Measurements from ENCODE around the gene KTN1.

Gene KTN1

DNA sequence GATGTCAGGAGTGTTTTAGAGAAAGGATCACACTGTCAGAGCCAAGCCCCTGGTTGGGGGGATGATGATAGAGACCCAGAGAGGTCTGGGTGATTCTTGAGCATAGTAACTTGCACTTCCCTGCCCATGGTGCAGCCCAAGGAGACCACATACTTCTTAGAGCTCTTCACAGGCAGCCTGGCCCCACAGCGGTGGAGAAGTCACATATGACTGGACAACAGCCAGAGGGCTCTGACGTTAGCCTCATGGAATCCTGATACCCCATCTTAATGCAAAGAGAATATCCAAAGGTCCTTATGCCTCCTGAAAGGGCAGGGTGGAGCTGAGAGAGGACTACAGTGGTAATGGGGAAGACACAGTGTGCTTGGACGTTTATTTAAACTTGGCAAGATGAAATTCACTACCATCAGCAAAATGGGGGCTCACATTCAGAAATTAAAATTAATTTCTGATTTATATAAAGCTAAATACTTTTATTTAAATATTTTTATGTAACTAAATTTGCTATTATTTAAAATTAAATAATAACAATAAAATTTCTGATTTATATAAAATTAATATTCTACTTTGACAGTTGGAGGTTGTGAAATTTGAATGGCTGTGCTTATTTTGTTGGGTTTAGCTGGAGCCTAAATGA, 131.3 kb downstream of the KTN1 start:
- no peak for DNase-seq (ENCODE audit: low read depth in 2 of 2)

- no peak for DNase-seq (ENCODE audit: low read depth in 2 of 2)
Observed at GRCh38 chr14:55712491-55712890, 132.5 kb downstream of the KTN1 start.

DNA sequence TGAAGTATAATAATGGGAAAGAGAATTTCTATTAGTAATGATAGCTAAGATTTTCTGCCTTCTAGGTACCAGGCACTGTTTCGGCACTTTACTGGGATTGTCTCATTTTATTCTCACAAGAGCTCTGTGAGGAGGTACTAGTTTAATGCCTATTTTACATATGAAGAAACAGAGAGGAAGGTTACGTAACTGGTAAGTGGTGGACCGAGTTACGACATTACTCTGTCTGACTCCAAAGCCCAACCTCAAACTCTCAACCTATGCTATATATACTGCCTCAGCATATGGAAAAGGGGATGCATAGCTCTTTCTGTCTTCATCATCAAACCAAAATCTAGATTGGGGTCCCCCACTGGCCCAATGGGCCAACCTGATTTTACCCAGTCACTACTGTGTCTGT, 133.5 kb downstream of the KTN1 start:
- no peak for DNase-seq (ENCODE audit: low read depth in 2 of 2)

- DNase-seq (ENCODE audit: low read depth in 2 of 2), result no peak
Observed at GRCh38 chr14:55715889-55716288, 135.9 kb downstream of the KTN1 start.

- DNase-seq (ENCODE audit: low read depth in 2 of 2), result no peak
Observed at GRCh38 chr14:55717621-55718020, 137.6 kb downstream of the KTN1 start.

DNA sequence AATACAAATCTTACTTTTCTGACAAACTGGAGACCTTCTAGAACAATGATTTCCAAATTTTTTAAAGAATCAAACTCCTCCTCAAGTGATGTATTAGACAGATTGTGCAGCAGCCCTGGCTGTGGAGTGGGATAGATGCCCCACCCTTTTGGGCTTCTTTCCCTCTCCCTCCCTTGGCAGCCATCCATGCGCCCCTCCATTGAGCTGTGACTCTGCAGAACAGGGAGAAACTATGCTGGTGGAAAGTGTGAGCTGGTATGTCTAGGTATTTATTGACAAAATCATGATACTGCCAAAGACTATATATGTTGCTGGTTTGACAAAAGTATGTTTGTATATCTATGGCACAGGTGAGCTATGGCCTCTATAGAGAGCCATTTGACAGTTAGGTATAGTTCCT, 138.5 kb downstream of the KTN1 start:
- no peak for DNase-seq (ENCODE audit: low read depth in 2 of 2)

GRCh38 chr14:55720796-55721195, 140.8 kb downstream of the KTN1 start:
- no peak for DNase-seq (ENCODE audit: low read depth in 2 of 2)

DNA sequence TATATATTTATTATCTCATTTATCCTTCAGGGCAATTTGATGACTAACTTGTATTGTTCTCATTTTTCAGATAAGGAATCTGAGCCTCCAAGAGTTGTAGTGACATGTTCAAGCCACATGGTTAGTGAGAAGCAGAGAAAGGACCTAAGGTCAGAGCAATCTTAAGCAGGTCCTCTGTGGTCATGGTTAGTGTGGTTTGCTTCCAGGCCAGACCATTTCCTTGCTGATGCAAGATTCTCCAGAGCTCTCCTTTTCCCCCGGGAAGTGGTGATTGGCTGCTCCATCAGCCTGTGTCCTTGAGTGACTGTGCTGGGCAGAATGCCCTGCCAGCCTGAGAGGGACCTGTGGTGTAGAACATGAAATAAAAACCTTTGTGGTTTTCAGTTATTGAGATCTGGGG, 141.3 kb downstream of the KTN1 start:
- no peak for DNase-seq (ENCODE audit: low read depth in 2 of 2)

GRCh38 chr14:55722054-55722453, 142.0 kb downstream of the KTN1 start:
- DNase-seq (ENCODE audit: low read depth in 2 of 2), result no peak

GRCh38 chr14:55724736-55725135, 144.7 kb downstream of the KTN1 start:
- DNase-seq (ENCODE audit: low read depth in 2 of 2), result no peak

DNA sequence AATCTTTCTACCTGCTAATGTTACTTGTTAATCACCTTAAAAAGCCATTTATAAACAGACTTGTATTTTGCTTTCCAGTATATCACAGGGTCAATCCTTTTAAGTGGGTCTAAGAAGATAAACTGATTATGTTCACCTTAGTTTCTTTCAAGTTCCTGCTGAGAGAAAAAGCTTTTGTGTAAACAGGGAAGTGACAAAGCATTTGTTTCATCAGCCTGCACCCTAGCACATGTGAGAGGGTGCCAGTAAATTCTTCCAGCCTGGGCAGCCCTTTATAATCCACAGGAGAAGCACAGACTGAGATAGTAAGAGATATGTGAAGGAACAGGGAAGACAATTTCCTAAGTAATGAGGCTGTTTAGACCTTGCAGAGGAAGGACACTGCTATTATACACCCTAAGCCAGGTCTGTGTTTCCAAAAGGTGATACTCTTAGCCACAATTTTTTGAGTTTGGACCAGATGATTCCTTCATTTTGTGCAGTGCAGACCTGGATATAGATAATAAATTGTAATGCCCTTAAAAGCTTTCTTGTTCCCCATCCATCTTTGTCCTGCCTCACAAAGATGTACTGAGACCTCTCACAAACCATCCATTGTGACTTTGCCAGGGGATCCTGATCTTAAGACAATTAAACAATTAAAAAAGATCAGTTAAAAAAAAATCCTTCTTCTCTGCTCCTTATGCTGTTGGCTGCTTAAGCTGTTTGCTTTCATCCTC, 150.7 kb downstream of the KTN1 start:
- DNase-seq (ENCODE audit: low read depth in 2 of 2), result no peak

DNA sequence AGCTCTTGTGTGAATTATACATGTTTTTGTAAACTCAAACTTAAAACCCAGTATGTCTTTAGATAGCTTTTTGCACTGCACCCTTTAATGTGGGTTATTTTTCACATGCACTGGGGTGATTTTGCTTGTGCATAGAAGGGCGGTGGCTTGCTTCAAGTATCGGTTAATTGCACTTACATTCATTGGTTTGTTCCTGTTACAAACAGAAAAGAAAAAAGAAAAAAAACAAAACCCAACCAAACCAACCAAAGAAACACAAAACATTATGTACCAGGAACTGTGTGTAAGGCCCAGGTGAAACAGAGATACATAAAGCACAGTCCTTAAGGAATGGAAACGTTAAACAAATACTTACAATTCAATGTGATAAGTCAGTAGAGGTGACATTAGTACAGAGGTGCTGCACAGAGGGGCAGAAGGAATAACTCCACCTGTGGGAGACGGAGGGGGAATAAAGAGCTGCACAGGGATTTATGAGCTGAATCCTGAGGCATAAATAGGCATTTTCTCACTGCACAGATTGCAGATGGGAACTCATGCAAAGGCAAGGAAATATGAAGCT, 151.4 kb downstream of the KTN1 start:
- DNase-seq (ENCODE audit: low read depth in 2 of 2), result no peak

GRCh38 chr14:55731881-55732498, 152.0 kb downstream of the KTN1 start:
- DNase-seq (ENCODE audit: low read depth in 2 of 2), result peak; percentile 19 to 43

DNA sequence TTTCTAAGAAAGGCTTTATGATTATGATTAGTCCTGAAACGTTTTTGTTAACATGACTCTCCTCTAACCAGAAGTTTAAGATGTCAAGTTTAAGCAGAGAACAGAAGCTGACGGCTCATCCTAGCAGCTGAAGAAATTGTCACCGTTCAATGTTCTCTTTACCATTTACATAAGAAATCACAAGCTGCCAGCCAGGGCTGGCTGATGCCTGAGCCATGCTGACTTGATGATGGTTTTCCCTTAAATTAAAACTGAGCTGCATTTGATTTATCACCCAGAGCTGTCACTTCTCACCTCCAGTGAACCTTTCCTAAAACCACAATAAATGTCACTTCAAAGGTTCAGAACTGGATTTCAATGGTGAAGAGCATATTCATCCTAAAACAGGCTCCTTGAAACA, 153.6 kb downstream of the KTN1 start:
- DNase-seq (ENCODE audit: low read depth in 2 of 2), result no peak

Measured in stimulated activated CD4-positive, alpha-beta T cell treated with anti-CD3 and anti-CD28 coated beads, Interleukin-1b, Interleukin-23, amount 100 ng/mL, for 4 hours (primary cell).